ELF-1 (cell line): ENCODE measurements around the gene NOXO1.
"Not testable (repeated sequence)": the region's sequence is repeated elsewhere in the genome, so short reads cannot be mapped to it uniquely, and the experiment has no call there.

ENCODE experiments used
- DNase-seq: peaks from one replicate; pipeline ENCODE4 v3.0.0-alpha.2; 2016; ENCODE audit warnings: low read depth, low spot score

NOXO1 gene

DNA sequence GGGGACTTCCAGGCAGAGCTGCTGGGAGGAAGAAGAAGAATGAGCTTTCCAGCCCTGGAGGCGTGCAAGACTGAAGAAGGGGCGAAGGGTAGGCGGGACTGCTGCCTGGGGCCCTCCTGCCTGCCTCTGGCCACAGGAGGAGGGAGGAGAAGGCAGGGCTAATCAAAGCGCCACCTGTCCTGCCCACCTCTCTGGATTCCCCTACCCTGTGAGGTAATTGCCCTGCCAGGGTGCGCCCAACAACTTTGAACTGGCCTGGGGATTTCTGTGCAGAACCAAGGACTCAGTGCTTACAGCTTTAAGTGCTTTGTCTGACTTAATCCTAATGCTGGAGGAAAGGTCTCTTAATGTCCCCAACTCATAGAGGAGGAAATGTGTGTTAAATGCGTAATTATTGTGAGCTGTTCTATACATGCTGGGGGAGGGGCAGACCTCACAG is at the start of gene NOXO1:
NOXO1 (minus strand) TSS at position 72 of the 439 bp plus-strand sequence. CDS start 290 bp downstream, outside the sequence.
- DNase-seq = no peak

GRCh38 chr16:2030036-2030435 is 48.8 kb upstream of the NOXO1 start:
- DNase-seq = no peak

- no peak for DNase-seq
Measured at GRCh38 chr16:2029350-2029749, 48.1 kb upstream of the NOXO1 start.

- no peak for DNase-seq
Measured at GRCh38 chr16:2028620-2029220, 47.5 kb upstream of the NOXO1 start.

DNA sequence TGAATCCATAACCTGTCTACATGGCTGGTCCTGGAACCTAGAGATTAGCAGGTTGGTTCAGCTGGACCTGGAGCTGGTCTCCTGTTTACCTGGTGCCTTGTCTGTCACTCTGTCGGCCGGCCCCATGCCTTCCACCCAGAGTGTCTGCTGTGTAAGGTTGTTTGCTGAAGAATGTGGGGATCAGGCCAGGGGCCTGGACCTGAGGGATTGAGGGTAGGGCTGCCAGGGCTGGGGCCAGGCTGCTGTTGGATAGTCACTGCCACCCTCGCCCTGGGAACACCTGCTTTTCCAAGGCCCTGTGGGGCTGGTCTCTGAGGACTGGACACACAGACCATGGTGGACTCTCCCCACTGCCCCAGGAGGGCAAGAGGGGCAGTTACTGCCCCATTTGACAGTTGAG is 46.9 kb upstream of the NOXO1 start:
- DNase-seq = no peak

GRCh38 chr16:2027024-2028010 is 46.0 kb upstream of the NOXO1 start:
- peak; percentile 62 for DNase-seq

DNA sequence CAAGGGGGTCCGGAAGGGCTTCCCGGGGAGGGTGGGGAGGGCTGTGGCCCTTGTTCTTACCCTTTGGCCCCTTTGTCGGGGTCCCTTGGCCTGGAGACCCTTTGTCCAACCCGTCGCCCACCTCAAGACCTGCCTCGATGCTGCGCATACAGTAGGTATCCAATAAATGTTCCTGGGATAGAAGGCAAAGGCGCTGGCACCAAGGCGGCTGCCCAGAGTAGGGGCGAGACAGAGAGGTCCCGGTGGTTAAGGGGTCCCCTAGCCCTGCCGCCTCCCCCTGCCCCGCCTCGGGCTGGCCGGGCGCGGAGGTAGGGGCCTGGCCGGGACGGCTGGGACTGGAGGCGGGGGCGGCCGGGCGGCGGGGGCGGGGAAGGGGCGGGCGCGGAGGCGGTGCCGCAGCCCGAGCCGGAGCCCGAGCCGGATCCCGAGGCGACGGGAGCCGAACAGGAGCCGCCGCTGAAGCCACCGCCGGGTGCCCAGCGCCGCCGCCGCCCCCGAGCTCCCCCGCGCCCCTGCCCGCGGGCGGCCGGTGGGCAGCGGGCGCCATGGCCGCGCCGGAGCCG is 45.3 kb upstream of the NOXO1 start, which contains the start of gene NHERF2:
NHERF2 (plus strand) TSS at position 442 of the 563 bp plus-strand sequence; CDS start at position 546, 104 bp downstream.
- DNase-seq = no peak

- DNase-seq = no peak
Measured at GRCh38 chr16:2025878-2026460, 44.7 kb upstream of the NOXO1 start.

DNA sequence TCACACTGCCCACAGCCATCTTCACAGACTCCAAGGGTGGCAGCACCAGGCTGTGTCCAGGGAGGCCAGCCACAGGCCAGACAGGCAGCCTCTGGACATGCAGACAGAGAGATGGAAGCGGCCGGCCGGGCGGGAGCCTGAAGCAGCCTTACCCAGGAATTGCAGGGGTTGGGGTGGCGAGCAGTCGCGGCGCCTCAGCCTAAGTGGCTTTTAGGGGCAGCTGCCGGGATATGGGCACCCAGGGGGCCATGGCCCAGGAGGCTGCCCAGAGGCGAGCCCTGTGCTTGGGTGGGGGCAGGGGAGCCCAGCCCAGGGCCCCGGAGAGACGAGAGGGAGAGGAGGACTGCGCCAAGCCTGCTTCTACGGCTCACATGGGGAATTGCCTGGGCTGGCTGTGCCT is 44.0 kb upstream of the NOXO1 start:
- no peak for DNase-seq

GRCh38 chr16:2024032-2024420 is 42.8 kb upstream of the NOXO1 start:
- DNase-seq = no peak

GRCh38 chr16:2023092-2024031 is 42.1 kb upstream of the NOXO1 start:
- DNase-seq = peak; percentile 96

GRCh38 chr16:2022723-2023091 is 41.4 kb upstream of the NOXO1 start:
- peak; percentile 91 for DNase-seq

- no peak for DNase-seq
Measured at GRCh38 chr16:2019921-2020831, 38.9 kb upstream of the NOXO1 start.

DNA sequence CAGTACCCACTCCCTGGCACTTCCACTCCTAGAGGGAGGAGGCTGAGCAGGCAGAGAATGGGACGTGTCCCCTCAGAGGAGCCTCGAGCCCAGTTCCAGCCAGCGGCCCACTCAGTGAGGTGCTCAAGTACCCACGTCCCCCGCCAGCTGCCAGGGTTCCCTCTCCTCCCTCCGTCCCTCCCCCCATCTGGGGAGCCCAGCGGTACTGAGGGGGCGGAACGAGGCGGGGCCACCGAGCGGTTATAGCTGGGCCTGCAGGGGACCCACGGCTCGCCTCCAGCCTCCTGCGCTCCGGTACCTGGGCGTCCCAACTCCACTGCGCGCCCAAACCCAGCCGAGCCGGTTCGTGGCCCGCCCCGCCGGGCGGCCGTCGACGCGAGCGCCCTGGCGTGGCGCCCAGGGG is 38.2 kb upstream of the NOXO1 start, which contains the start of gene NPW:
NPW (plus strand) TSS at position 268 of the 403 bp plus-strand sequence.
- DNase-seq = no peak

GRCh38 chr16:2016407-2016922 is 35.2 kb upstream of the NOXO1 start:
- DNase-seq = no peak

DNA sequence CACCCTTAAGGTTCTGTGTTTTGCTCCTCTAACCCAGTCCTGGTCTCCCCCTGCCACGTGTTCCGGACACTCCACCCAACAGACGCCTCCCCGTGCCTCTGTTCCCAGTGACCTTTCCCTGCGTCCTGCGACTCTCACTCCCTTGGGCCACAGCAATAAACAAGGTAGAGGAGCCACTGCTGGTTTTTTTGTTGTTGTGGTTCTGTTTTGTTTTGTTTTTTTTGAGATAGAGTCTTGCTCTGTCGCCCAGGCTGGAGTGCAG is 34.6 kb upstream of the NOXO1 start:
- DNase-seq = no peak

DNA sequence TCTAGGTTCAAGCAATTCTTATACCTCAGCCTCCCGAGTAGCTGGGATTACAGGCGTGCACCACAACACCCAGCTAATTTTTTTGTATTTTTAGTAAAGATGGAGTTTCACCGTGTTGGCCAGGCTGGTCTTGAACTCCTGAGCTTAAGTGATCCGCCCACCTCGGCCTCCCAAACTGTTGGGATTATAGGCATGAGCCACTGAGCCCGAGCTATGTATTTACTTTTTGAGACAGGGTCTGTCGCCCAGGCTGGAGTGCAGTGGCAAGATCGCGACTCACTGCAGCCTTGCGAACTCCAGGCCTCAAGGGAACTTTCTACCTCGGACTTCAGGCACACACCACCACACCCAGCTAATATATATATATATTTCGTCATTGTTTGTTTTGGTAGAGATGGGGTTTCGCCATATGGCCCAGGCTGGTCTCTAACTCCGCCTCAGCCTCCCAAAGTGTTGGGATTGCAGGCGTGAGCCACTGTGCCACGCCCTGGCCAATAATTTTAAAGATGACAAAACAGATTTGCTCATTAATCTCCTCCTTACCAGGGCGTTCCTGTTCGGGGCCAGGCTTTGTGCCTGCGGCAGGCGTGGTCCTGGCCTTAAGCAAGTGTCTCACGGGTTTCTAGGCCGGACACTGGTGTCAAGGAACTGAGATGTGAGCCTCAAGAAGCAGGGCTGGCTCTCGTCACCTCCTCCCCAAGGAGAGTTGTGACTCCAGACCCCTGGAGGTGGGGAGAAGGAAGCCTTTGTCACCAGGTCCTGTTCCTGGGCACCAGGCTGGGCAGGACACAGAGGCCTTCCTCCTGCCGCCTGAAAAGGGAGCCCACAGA is 34.1 kb upstream of the NOXO1 start:
- no peak for DNase-seq

GRCh38 chr16:2013527-2013926 is 32.3 kb upstream of the NOXO1 start:
- no peak for DNase-seq

DNA sequence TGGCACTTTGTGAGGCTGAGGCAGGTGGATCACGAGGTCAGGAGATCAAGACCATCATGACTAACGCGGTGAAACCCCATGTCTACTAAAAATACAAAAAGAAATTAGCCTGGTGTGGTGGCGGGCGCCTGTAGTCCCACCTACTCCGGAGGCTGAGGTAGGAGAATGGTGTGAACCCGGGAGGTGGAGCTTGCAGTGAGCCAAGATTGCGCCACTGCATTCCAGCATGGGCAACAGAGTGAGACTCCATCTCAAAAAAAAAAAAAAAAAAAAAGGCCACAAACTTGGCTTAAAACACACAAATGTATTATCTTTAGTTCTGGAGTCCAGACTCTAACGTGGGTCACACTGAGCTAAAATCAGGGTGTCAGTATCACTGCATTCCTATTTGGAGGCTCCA is 30.5 kb upstream of the NOXO1 start:
- DNase-seq = not testable (repeated sequence)
